ENCODE results near the gene BRWD1. TPM values are rescaled to one million over a fixed set of nuclear protein-coding genes. Genes with fewer than 3 reads are reported as not detected.
A peak's percentile ranks its signal among the peaks of the same experiment; 100 is the strongest.

BRWD1 gene
- polyA plus RNA-seq, 1 donor from 2014 or later: 246 TPM

DNA sequence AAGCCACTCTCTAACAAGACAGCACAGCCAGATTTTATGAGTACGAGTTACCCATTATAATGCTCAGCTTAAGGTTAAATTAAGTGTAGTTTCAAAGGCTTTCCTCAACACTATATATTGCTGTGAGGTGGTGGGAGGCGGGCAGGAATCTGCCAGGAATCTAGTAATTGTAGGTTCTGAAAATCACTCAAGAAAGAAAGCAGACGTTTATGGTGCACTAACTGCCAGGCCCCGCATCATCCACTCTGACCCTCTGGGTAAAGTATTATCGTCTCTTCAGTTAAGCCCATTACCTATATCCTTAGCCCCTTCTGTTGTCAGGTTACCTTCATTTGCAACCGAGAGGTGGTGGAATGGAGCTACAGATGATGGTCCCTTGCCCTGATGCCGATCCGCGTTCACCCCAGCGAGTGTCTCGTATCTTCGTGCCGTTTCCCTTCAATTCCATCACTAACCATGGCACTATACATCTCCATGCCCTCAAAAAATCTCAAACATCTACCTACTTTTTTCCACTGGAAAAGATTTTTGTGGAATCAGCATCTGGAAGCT, 23.1 kb upstream of the BRWD1 start:
- Histone ChIP-seq H3K9me3 (ENCODE audit: low read length) (no peaks in the 10 kb centered on the region), H3K27ac (ENCODE audit: low read length) (no peak overlapping the region), H3K4me3 (ENCODE audit: low read length) (no peak overlapping the region), H3K27me3 (ENCODE audit: insufficient read depth, low read depth, low read length) (no peaks in the 10 kb centered on the region), H3F3A (ENCODE audit: insufficient read depth, low read length, poor library complexity, severe bottlenecking) (no peaks in the 10 kb centered on the region), H3K9ac (ENCODE audit: low read length) (no peak overlapping the region), H3K4me2 (ENCODE audit: low read length) (no peak overlapping the region), H2AFZ (ENCODE audit: low read depth, low read length) (no peak overlapping the region), H3K36me3 (ENCODE audit: insufficient read depth, low read length) (no peaks in the 10 kb centered on the region), H4K20me1 (ENCODE audit: insufficient read depth) (no peaks in the 10 kb centered on the region), H3K9me2 (ENCODE audit: insufficient read depth, low read length) (no peaks in the 10 kb centered on the region), H3K79me2 (replicated peaks; ENCODE audit: insufficient read depth, low read length) (no peaks in the 10 kb centered on the region)
- TF ChIP-seq EZH2 (IDR thresholded peaks at IDR 0.05; ENCODE audit: borderline replicate concordance, insufficient read depth, low read length, poor library complexity, severe bottlenecking): no peak
- TF ChIP-seq POLR2AphosphoS5 (IDR thresholded peaks at IDR 0.05): peak; percentile 79
- peak; percentile 16 for TF ChIP-seq EP300 (conservative IDR thresholded peaks at IDR 0.05; ENCODE audit: poor library complexity, severe bottlenecking)
- TF ChIP-seq SMC3 (conservative IDR thresholded peaks at IDR 0.05; ENCODE audit: poor library complexity): no peak
- TF ChIP-seq TAF1 (IDR thresholded peaks at IDR 0.05; ENCODE audit: low read depth): no peak

- Histone ChIP-seq H3K36me3 (ENCODE audit: insufficient read depth, low read length) (no peaks in the 10 kb centered on the region), H2AFZ (ENCODE audit: low read depth, low read length) (no peak overlapping the region), H3K4me3 (ENCODE audit: low read length) (no peak overlapping the region), H3K27me3 (ENCODE audit: insufficient read depth, low read depth, low read length) (no peaks in the 10 kb centered on the region), H3K9ac (ENCODE audit: low read length) (no peak overlapping the region), H3F3A (ENCODE audit: insufficient read depth, low read length, poor library complexity, severe bottlenecking) (no peaks in the 10 kb centered on the region), H3K27ac (ENCODE audit: low read length) (no peak overlapping the region), H3K4me2 (ENCODE audit: low read length) (no peak overlapping the region), H3K79me2 (replicated peaks; ENCODE audit: insufficient read depth, low read length) (no peaks in the 10 kb centered on the region), H3K9me2 (ENCODE audit: insufficient read depth, low read length) (no peaks in the 10 kb centered on the region), H4K20me1 (ENCODE audit: insufficient read depth) (no peaks in the 10 kb centered on the region), H3K9me3 (ENCODE audit: low read length) (no peaks in the 10 kb centered on the region)
- TF ChIP-seq MXI1 (conservative IDR thresholded peaks at IDR 0.05; ENCODE audit: poor library complexity, severe bottlenecking) (no peak), POLR2AphosphoS5 (IDR thresholded peaks at IDR 0.05) (no peak), EZH2 (IDR thresholded peaks at IDR 0.05; ENCODE audit: borderline replicate concordance, insufficient read depth, low read length, poor library complexity, severe bottlenecking) (no peak), EP300 (conservative IDR thresholded peaks at IDR 0.05; ENCODE audit: poor library complexity, severe bottlenecking) (no peak), RAD21 (conservative IDR thresholded peaks at IDR 0.05) (no peak), SMC3 (conservative IDR thresholded peaks at IDR 0.05; ENCODE audit: poor library complexity) (no peak), TAF1 (IDR thresholded peaks at IDR 0.05; ENCODE audit: low read depth) (no peak)
- TF ChIP-seq, protein P1, sequence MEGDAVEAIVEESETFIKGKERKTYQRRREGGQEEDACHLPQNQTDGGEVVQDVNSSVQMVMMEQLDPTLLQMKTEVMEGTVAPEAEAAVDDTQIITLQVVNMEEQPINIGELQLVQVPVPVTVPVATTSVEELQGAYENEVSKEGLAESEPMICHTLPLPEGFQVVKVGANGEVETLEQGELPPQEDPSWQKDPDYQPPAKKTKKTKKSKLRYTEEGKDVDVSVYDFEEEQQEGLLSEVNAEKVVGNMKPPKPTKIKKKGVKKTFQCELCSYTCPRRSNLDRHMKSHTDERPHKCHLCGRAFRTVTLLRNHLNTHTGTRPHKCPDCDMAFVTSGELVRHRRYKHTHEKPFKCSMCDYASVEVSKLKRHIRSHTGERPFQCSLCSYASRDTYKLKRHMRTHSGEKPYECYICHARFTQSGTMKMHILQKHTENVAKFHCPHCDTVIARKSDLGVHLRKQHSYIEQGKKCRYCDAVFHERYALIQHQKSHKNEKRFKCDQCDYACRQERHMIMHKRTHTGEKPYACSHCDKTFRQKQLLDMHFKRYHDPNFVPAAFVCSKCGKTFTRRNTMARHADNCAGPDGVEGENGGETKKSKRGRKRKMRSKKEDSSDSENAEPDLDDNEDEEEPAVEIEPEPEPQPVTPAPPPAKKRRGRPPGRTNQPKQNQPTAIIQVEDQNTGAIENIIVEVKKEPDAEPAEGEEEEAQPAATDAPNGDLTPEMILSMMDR (IDR thresholded peaks at IDR 0.05; ENCODE audit: poor library complexity, severe bottlenecking): no peak
- TF ChIP-seq, protein P2, sequence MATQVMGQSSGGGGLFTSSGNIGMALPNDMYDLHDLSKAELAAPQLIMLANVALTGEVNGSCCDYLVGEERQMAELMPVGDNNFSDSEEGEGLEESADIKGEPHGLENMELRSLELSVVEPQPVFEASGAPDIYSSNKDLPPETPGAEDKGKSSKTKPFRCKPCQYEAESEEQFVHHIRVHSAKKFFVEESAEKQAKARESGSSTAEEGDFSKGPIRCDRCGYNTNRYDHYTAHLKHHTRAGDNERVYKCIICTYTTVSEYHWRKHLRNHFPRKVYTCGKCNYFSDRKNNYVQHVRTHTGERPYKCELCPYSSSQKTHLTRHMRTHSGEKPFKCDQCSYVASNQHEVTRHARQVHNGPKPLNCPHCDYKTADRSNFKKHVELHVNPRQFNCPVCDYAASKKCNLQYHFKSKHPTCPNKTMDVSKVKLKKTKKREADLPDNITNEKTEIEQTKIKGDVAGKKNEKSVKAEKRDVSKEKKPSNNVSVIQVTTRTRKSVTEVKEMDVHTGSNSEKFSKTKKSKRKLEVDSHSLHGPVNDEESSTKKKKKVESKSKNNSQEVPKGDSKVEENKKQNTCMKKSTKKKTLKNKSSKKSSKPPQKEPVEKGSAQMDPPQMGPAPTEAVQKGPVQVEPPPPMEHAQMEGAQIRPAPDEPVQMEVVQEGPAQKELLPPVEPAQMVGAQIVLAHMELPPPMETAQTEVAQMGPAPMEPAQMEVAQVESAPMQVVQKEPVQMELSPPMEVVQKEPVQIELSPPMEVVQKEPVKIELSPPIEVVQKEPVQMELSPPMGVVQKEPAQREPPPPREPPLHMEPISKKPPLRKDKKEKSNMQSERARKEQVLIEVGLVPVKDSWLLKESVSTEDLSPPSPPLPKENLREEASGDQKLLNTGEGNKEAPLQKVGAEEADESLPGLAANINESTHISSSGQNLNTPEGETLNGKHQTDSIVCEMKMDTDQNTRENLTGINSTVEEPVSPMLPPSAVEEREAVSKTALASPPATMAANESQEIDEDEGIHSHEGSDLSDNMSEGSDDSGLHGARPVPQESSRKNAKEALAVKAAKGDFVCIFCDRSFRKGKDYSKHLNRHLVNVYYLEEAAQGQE (IDR thresholded peaks at IDR 0.05; ENCODE audit: borderline replicate concordance): no peak
These were observed 21.2 kb upstream of the BRWD1 start for GRCh38 chr21:39334611-39335010.

All from neural cell (in vitro differentiated cells).